AG04450 (cell line): ENCODE measurements around the gene OR13H1. TPM values are rescaled to one million over a fixed set of nuclear protein-coding genes. Genes with fewer than 3 reads are reported as not detected.

Experiments used
- CTCF ChIA-PET: fragments of 300-600, 350-600 bp; formaldehyde crosslinking; extraction: SDS; loops from one replicate; lab custom pipeline; 2022; ENCODE audit warnings: antibody characterized with exemption, inconsistent platforms; lab: Charles Lee
- POLR2A ChIA-PET: fragments of 350-600 bp; formaldehyde crosslinking; extraction: SDS; loops from one replicate; lab custom pipeline; 2021; ENCODE audit warnings: antibody characterized with exemption, inconsistent platforms; lab: Yijun Ruan, JAX
- DNase-seq: peaks from one replicate; pipeline ENCODE4 v3.0.0-alpha.2; 2011; ENCODE audit warnings: low read depth, low spot score
- H3K27ac ChIP-seq: one replicate; pipeline ENCODE4 v1.5.1; 2012; ENCODE audit warnings: low read depth, low read length, control low read depth
- H3K27me3 ChIP-seq: one replicate; pipeline ENCODE4 v1.6.0; 2012; ENCODE audit warnings: low read length; ENCODE audit not compliant: control insufficient read depth, insufficient read depth
- H3K4me3 ChIP-seq: 2 replicates; pipeline ENCODE4 v1.5.1; 2011; ENCODE audit warnings: mild to moderate bottlenecking, low read depth, low read length, control low read depth
- H3K9me3 ChIP-seq: 2 replicates; pipeline ENCODE4 v1.5.1; 2012; ENCODE audit warnings: low read length; ENCODE audit not compliant: control insufficient read depth, insufficient read depth
- CTCF ChIP-seq: IDR thresholded peaks from 2 replicates; pipeline ENCODE4 v1.5.1; 2011; ENCODE audit warnings: low read depth, low read length, control low read depth, inconsistent platforms
- polyA plus RNA-seq: library from polyadenylated mRNA; depleted of rRNA; stranded (reverse); fragments of >200 nt; gene quantifications from 2 replicates; pipeline ENCODE4 v1.2.3, GENCODE V29; 2011

Gene OR13H1
- polyA plus RNA-seq, 1 experiment: not detected

GRCh38 chrX:131588995-131589394 is 45.1 kb downstream of the OR13H1 start:
- DNase-seq: no peak

More at GRCh38 chrX:131588995-131589394, 45.1 kb downstream of the OR13H1 start:
- Histone ChIP-seq H3K27me3 (no peaks in the 10 kb centered on the region), H3K9me3 (no peaks in the 10 kb centered on the region), H3K4me3 (no peak overlapping the region), H3K27ac (no peak overlapping the region)
- ChIA-PET CTCF (no interaction called here), POLR2A (no interaction called here)
- TF ChIP-seq CTCF: no peak
